ENCODE measurements around the gene TPCN1.

The TPCN1 gene

GRCh38 chr12:113289361-113289760 lies 68.1 kb downstream of the TPCN1 start:
- no peak for DNase-seq

- no peak for DNase-seq
Observed at GRCh38 chr12:113290506-113290905, 69.2 kb downstream of the TPCN1 start.

GRCh38 chr12:113291586-113291985 lies 70.3 kb downstream of the TPCN1 start:
- DNase-seq = no peak

- DNase-seq = no peak
Observed at GRCh38 chr12:113292091-113292490, 70.8 kb downstream of the TPCN1 start.

- no peak for DNase-seq
Observed at GRCh38 chr12:113292547-113292946, 71.3 kb downstream of the TPCN1 start.

GRCh38 chr12:113293100-113293499 lies 71.8 kb downstream of the TPCN1 start:
- no peak for DNase-seq

- DNase-seq = no peak
Observed at GRCh38 chr12:113295886-113296556, 74.8 kb downstream of the TPCN1 start.

- no peak for DNase-seq
Observed at GRCh38 chr12:113296557-113297213, 75.4 kb downstream of the TPCN1 start.

- DNase-seq = no peak
Observed at GRCh38 chr12:113297214-113297587, 75.9 kb downstream of the TPCN1 start.

- DNase-seq = peak; percentile 8
Observed at GRCh38 chr12:113297621-113298471, 76.6 kb downstream of the TPCN1 start.

- no peak for DNase-seq
Observed at GRCh38 chr12:113298472-113298817, 77.2 kb downstream of the TPCN1 start.

- no peak for DNase-seq
Observed at GRCh38 chr12:113298861-113299545, 77.7 kb downstream of the TPCN1 start.

- DNase-seq = no peak
Observed at GRCh38 chr12:113299619-113300237, 78.5 kb downstream of the TPCN1 start.

GRCh38 chr12:113301811-113302210 lies 80.5 kb downstream of the TPCN1 start:
- DNase-seq = no peak

- no peak for DNase-seq
Observed at GRCh38 chr12:113302466-113302865, 81.2 kb downstream of the TPCN1 start.

- DNase-seq = peak; percentile 22
Observed at GRCh38 chr12:113302886-113303640, 81.8 kb downstream of the TPCN1 start.

GRCh38 chr12:113305281-113305856 lies 84.1 kb downstream of the TPCN1 start:
- DNase-seq = peak; percentile 39

GRCh38 chr12:113306382-113306781 lies 85.1 kb downstream of the TPCN1 start:
- DNase-seq = no peak

GRCh38 chr12:113310489-113310888 lies 89.2 kb downstream of the TPCN1 start:
- no peak for DNase-seq

- DNase-seq = no peak
Observed at GRCh38 chr12:113314121-113314529, 92.9 kb downstream of the TPCN1 start.

GRCh38 chr12:113315358-113315757 lies 94.1 kb downstream of the TPCN1 start:
- DNase-seq = no peak

- no peak for DNase-seq
Observed at GRCh38 chr12:113316155-113316554, 94.9 kb downstream of the TPCN1 start.
